Bronchial epithelial cell (primary cell): ENCODE measurements around the gene OR10W1. TPM values are rescaled to one million over a fixed set of nuclear protein-coding genes. Genes with fewer than 3 reads are reported as not detected.

ENCODE experiments used
- DNase-seq: peaks from one replicate; pipeline ENCODE4 v3.0.0-alpha.2; 2010; ENCODE audit warnings: low read depth
- FAIRE-seq: peaks from 2 replicates; lab custom pipeline; 2011; peaks lifted over from hg19 to GRCh38; lab: Jason Lieb, UNC
- H3K27me3 ChIP-seq: 2 replicates; pipeline ENCODE4 v1.5.1; 2011; ENCODE audit warnings: low read length; ENCODE audit not compliant: control insufficient read depth, insufficient read depth
- H3K36me3 ChIP-seq: 2 replicates; pipeline ENCODE4 v1.5.1; 2011; ENCODE audit warnings: low read length; ENCODE audit not compliant: control insufficient read depth, insufficient read depth
- H3K4me3 ChIP-seq: 2 replicates; pipeline ENCODE4 v1.5.1; 2011; ENCODE audit warnings: mild to moderate bottlenecking, low read depth, low read length, control low read depth
- total RNA-seq: library from RNA; depleted of rRNA; stranded (reverse); fragments of >200 nt; gene quantifications from 2 replicates; pipeline ENCODE4 v1.2.1, GENCODE V29; 2014
- TF ChIP-seq, protein P1 (sequence below): IDR thresholded peaks from 2 replicates; pipeline ENCODE4 v1.5.1; 2011; ENCODE audit warnings: mild to moderate bottlenecking, moderate library complexity, low read length, control low read depth, inconsistent platforms; ENCODE audit not compliant: insufficient read depth, severe bottlenecking

The OR10W1 gene
- total RNA-seq, 1 donor from 2014 or later = not detected

- TF ChIP-seq, protein P1, sequence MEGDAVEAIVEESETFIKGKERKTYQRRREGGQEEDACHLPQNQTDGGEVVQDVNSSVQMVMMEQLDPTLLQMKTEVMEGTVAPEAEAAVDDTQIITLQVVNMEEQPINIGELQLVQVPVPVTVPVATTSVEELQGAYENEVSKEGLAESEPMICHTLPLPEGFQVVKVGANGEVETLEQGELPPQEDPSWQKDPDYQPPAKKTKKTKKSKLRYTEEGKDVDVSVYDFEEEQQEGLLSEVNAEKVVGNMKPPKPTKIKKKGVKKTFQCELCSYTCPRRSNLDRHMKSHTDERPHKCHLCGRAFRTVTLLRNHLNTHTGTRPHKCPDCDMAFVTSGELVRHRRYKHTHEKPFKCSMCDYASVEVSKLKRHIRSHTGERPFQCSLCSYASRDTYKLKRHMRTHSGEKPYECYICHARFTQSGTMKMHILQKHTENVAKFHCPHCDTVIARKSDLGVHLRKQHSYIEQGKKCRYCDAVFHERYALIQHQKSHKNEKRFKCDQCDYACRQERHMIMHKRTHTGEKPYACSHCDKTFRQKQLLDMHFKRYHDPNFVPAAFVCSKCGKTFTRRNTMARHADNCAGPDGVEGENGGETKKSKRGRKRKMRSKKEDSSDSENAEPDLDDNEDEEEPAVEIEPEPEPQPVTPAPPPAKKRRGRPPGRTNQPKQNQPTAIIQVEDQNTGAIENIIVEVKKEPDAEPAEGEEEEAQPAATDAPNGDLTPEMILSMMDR = no peak
- Histone ChIP-seq H3K36me3 (no peaks in the 10 kb centered on the region), H3K27me3 (no peaks in the 10 kb centered on the region), H3K4me3 (no peak overlapping the region)
- no peak for DNase-seq
- FAIRE-seq = no peak
These were observed 17.5 kb upstream of the OR10W1 start for GRCh38 chr11:58285483-58286040.

DNA sequence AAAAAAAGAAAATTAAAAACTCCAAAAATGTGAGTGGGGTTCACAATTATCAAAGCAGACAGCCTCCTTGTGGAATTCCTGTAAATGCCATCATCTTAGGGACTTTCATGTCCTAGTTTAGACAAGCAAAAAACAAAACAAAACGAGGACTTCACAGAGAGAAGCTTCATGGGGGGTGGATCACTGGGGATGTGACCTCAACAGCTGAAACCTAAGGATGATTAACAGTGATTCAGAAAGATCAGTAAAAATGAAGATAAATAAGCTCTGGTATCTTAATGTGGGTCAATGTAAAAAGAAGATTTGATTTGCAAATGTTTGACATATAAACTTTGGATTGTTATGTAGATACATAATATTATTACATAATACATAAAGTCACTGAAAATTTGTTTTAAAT lies 8.1 kb upstream of the OR10W1 start:
- TF ChIP-seq, protein P1 = no peak
- DNase-seq = peak; percentile 15
- no peaks in the 10 kb centered on the region for H3K27me3 ChIP-seq
- no peak for FAIRE-seq
- no peak overlapping the region for H3K4me3 ChIP-seq
- H3K36me3 ChIP-seq = no peaks in the 10 kb centered on the region

DNA sequence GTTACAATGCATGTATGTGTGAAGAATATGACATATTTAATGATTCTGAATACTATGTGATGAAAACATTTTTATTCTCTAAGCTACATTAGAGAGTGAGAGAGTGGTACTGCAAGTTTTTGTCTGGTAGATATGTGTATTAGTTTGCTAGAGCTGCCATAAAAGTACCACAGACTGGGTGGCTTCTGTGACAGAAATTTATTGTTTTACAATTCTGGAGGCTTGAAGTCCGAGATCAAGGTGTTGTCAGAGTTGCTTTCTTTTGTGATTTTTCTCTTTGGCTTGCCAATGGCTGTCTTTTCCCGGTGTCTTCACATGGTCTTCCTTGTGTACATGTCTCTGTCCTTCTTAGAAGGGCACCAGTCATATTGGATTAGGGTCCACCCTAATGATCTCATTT lies 6.9 kb upstream of the OR10W1 start:
- Histone ChIP-seq H3K4me3 (no peak overlapping the region), H3K36me3 (no peaks in the 10 kb centered on the region), H3K27me3 (no peaks in the 10 kb centered on the region)
- TF ChIP-seq, protein P1 = no peak
- no peak for DNase-seq
- FAIRE-seq = no peak

- no peaks in the 10 kb centered on the region for H3K36me3 ChIP-seq
- no peak for FAIRE-seq
- no peak for DNase-seq
- no peak overlapping the region for H3K4me3 ChIP-seq
- TF ChIP-seq, protein P1 = no peak
- no peaks in the 10 kb centered on the region for H3K27me3 ChIP-seq
These were observed 8.1 kb downstream of the OR10W1 start for GRCh38 chr11:58259983-58260382.

DNA sequence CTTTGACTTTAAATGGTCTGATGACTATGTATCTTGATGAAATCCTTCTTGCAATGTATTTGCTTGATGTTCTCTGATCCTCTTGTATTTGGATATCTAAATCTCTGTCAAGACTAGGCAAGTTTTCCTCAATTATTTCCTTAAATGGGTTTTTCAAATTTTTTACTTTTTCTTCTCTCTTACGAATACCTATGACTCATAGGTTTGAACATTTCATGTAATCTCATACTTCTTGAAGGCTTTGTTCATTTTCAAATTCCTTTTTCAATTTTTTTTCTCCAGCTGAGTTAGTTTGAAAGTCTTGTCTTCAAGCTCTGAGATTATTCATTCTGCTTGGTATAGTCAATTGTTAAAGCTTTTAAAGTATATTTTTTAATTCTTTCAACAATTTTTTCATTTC lies 13.1 kb downstream of the OR10W1 start:
- DNase-seq = no peak
- TF ChIP-seq, protein P1 = no peak
- Histone ChIP-seq H3K4me3 (no peak overlapping the region), H3K27me3 (no peaks in the 10 kb centered on the region), H3K36me3 (no peaks in the 10 kb centered on the region)
- no peak for FAIRE-seq

DNA sequence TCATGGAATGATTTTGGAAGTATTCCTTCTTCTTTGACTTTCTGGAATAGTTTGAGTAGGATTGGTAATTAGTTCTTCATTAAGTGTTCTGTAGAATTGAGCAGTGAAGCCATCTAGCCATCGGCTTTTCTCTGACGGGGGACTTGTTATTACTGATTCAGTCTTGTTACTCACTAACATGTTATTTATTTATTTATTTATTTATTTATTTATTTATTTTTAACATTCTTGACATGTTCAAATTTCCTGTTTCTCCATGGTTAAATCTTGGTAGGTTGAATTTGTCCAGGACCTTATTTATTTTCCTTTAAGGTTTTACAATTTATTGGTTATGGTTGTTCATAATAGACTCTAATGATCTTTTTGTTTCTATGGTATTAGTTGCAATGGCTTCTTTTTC lies 24.1 kb downstream of the OR10W1 start:
- TF ChIP-seq, protein P1 = no peak
- no peak for FAIRE-seq
- H3K27me3 ChIP-seq = no peaks in the 10 kb centered on the region
- no peak overlapping the region for H3K4me3 ChIP-seq
- no peaks in the 10 kb centered on the region for H3K36me3 ChIP-seq
- DNase-seq = no peak
